Measurements from ENCODE around the gene DYNC1H1. TPM values are rescaled to one million over a fixed set of nuclear protein-coding genes. Genes with fewer than 3 reads are reported as not detected.

DYNC1H1 gene
- total RNA-seq, 1 donor from 2014 or later, result 591 TPM

DNA sequence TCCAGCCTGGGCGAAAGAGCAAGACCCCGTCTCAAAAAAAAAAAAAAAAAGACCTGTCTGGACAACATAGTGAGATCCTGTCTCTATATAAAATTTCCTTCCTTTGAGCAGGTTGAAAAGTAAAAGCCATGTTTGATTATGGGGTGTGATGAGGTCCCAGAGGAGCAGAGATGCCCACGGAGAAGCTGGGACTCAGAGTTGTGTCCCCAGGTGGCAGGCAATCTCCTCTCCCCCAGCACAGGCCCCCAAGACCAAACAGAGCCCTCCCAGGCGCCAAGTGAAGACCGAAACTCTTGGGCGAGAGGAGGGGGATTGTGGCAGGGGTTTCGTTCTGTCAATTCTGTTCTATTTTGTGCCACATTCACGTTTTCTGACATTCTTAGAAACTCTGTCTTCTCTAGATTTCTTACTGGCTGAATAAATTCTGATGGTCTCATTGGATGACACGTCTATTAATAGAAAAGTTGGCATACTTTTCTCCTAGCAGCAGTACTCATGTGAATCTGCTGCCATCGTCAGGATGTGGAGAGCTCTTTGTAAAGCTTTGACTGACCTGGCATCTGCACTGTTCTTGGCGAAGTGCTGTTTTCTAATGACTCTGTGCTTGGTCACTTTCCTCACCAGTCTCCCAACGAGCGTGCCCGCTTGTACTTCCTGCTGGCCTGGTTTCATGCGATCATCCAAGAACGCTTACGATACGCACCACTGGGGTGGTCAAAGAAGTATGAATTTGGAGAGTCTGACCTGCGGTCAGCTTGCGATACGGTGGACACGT lies 79.1 kb downstream of the DYNC1H1 start:
- H3K27ac ChIP-seq (ENCODE audit: low read depth, low read length), result no peak overlapping the region
- H3K36me3 Mint-ChIP-seq (ENCODE audit: low read depth, unreplicated experiment), result peaks cover 4% of the 10 kb centered on the region
- H3K36me3 ChIP-seq (ENCODE audit: insufficient read depth, low read length), result peaks cover 69% of the 10 kb centered on the region
- H3K9me3 Mint-ChIP-seq (ENCODE audit: unreplicated experiment), result no peaks in the 10 kb centered on the region
- DNase-seq (ENCODE audit: low read depth), result no peak
- H3K4me1 Mint-ChIP-seq (ENCODE audit: low read depth, unreplicated experiment), result no peaks in the 10 kb centered on the region
- H3K27me3 ChIP-seq (ENCODE audit: insufficient read depth, low read length), result no peaks in the 10 kb centered on the region
- no peaks in the 10 kb centered on the region for H3K4me1 ChIP-seq (ENCODE audit: insufficient read depth, low read length)
- H3K9me3 ChIP-seq (ENCODE audit: insufficient read depth, low read depth, low read length), result no peaks in the 10 kb centered on the region
- no peak overlapping the region for H3K4me3 ChIP-seq (ENCODE audit: insufficient read depth, low read depth, low read length)
- H3K27me3 Mint-ChIP-seq (ENCODE audit: low read depth, unreplicated experiment), result no peaks in the 10 kb centered on the region
- no peak for FAIRE-seq
- peaks cover 15% of the 10 kb centered on the region for H3K79me2 ChIP-seq (ENCODE audit: insufficient read depth, low read length)
- H2AFZ ChIP-seq (ENCODE audit: low read depth, low read length), result no peak overlapping the region
- no peak overlapping the region for H3K9ac ChIP-seq (ENCODE audit: low read length)
- TF ChIP-seq EZH2 (IDR thresholded peaks at IDR 0.05; ENCODE audit: insufficient read depth, low read length), result no peak
- TF ChIP-seq, protein P1, sequence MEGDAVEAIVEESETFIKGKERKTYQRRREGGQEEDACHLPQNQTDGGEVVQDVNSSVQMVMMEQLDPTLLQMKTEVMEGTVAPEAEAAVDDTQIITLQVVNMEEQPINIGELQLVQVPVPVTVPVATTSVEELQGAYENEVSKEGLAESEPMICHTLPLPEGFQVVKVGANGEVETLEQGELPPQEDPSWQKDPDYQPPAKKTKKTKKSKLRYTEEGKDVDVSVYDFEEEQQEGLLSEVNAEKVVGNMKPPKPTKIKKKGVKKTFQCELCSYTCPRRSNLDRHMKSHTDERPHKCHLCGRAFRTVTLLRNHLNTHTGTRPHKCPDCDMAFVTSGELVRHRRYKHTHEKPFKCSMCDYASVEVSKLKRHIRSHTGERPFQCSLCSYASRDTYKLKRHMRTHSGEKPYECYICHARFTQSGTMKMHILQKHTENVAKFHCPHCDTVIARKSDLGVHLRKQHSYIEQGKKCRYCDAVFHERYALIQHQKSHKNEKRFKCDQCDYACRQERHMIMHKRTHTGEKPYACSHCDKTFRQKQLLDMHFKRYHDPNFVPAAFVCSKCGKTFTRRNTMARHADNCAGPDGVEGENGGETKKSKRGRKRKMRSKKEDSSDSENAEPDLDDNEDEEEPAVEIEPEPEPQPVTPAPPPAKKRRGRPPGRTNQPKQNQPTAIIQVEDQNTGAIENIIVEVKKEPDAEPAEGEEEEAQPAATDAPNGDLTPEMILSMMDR (IDR thresholded peaks at IDR 0.05; ENCODE audit: insufficient read depth, low read depth, low read length), result no peak
- H3K4me2 ChIP-seq (ENCODE audit: low read length), result no peak overlapping the region
- H4K20me1 ChIP-seq (ENCODE audit: insufficient read depth, low read length), result peaks cover 68% of the 10 kb centered on the region
- no peak overlapping the region for H3K27ac Mint-ChIP-seq (ENCODE audit: unreplicated experiment)
- no peak overlapping the region for H3K4me3 Mint-ChIP-seq (ENCODE audit: unreplicated experiment)

DNA sequence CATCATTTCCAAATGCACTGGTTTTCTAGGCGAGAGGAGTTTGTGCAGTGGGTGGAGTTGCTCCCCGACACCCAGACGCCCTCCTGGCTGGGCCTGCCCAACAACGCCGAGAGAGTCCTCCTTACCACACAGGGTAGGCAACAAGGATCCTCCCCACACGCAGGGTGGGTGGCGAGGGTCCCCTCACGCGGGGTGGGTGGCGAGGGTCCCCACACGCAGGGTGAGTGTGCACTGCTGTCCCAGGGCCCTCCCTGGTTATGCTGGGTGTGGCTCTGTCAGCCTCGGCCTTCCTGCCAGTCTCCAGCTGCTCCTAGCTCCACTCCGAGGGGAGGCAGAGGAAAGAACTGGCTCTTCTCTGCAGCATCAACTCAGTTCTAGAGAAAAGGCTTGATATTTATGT lies 80.2 kb downstream of the DYNC1H1 start:
- no peaks in the 10 kb centered on the region for H3K27me3 ChIP-seq (ENCODE audit: insufficient read depth, low read length)
- no peak for FAIRE-seq

More for the DNA sequence above, 80.2 kb downstream of the DYNC1H1 start:
- no peak for TF ChIP-seq EZH2 (IDR thresholded peaks at IDR 0.05; ENCODE audit: insufficient read depth, low read length)
- TF ChIP-seq, protein P1 (IDR thresholded peaks at IDR 0.05; ENCODE audit: insufficient read depth, low read depth, low read length), result no peak
- H3K9me3 Mint-ChIP-seq (ENCODE audit: unreplicated experiment), result no peaks in the 10 kb centered on the region
- H3K4me1 Mint-ChIP-seq (ENCODE audit: low read depth, unreplicated experiment), result no peaks in the 10 kb centered on the region
- Histone ChIP-seq H3K4me3 (ENCODE audit: insufficient read depth, low read depth, low read length) (no peak overlapping the region), H3K27ac (ENCODE audit: low read depth, low read length) (no peak overlapping the region), H3K36me3 (ENCODE audit: insufficient read depth, low read length) (peaks cover 69% of the 10 kb centered on the region), H3K79me2 (ENCODE audit: insufficient read depth, low read length) (peaks cover 15% of the 10 kb centered on the region), H3K4me1 (ENCODE audit: insufficient read depth, low read length) (peaks cover under 1% of the 10 kb centered on the region), H2AFZ (ENCODE audit: low read depth, low read length) (no peak overlapping the region), H3K4me2 (ENCODE audit: low read length) (no peak overlapping the region), H3K9ac (ENCODE audit: low read length) (no peak overlapping the region), H4K20me1 (ENCODE audit: insufficient read depth, low read length) (peaks cover 73% of the 10 kb centered on the region), H3K9me3 (ENCODE audit: insufficient read depth, low read depth, low read length) (no peaks in the 10 kb centered on the region)
- H3K27ac Mint-ChIP-seq (ENCODE audit: unreplicated experiment), result no peak overlapping the region
- peaks cover 9% of the 10 kb centered on the region for H3K36me3 Mint-ChIP-seq (ENCODE audit: low read depth, unreplicated experiment)
- DNase-seq (ENCODE audit: low read depth), result no peak
- H3K27me3 Mint-ChIP-seq (ENCODE audit: low read depth, unreplicated experiment), result no peaks in the 10 kb centered on the region
- H3K4me3 Mint-ChIP-seq (ENCODE audit: unreplicated experiment), result no peak overlapping the region

Measured in astrocyte (in vitro differentiated cells and primary cell).